Measurements from ENCODE around the gene NEDD8.

The NEDD8 gene

GRCh38 chr14:24232121-24232644, at the start of gene NEDD8:
Gene NEDD8 (minus strand): TSS chr14:24232367. CDS start chr14:24232267, 100 bp downstream.
- peak; percentile 85 for DNase-seq

- no peak for DNase-seq
Measured at GRCh38 chr14:24281636-24282035, 49.5 kb upstream of the NEDD8 start.

- no peak for DNase-seq
Measured at GRCh38 chr14:24280797-24281460, 48.8 kb upstream of the NEDD8 start.

GRCh38 chr14:24279301-24280186, 47.4 kb upstream of the NEDD8 start:
- no peak for DNase-seq

GRCh38 chr14:24278424-24278823, 46.3 kb upstream of the NEDD8 start:
- no peak for DNase-seq

- DNase-seq = no peak
Measured at GRCh38 chr14:24277606-24278321, 45.6 kb upstream of the NEDD8 start.

- DNase-seq = no peak
Measured at GRCh38 chr14:24277071-24277470, 44.9 kb upstream of the NEDD8 start.

- no peak for DNase-seq
Measured at GRCh38 chr14:24274101-24274543, 42.0 kb upstream of the NEDD8 start.

GRCh38 chr14:24273422-24273998, 41.3 kb upstream of the NEDD8 start:
- DNase-seq = peak; percentile 54

- DNase-seq = no peak
Measured at GRCh38 chr14:24272467-24272866, 40.3 kb upstream of the NEDD8 start.

GRCh38 chr14:24271834-24272263, 39.7 kb upstream of the NEDD8 start:
- DNase-seq = no peak

GRCh38 chr14:24271134-24271833, 39.1 kb upstream of the NEDD8 start, which contains the start of gene RABGGTA:
Gene RABGGTA (minus strand): TSS chr14:24271597. CDS start chr14:24271115, 482 bp downstream.
- peak; percentile 84 for DNase-seq

- DNase-seq = peak; percentile 51
Measured at GRCh38 chr14:24270537-24271133, 38.5 kb upstream of the NEDD8 start.

- DNase-seq = no peak
Measured at GRCh38 chr14:24269910-24270536, 37.9 kb upstream of the NEDD8 start.

- no peak for DNase-seq
Measured at GRCh38 chr14:24269368-24269767, 37.2 kb upstream of the NEDD8 start.

- DNase-seq = no peak
Measured at GRCh38 chr14:24268225-24268624, 36.1 kb upstream of the NEDD8 start.

- no peak for DNase-seq
Measured at GRCh38 chr14:24267516-24267915, 35.3 kb upstream of the NEDD8 start.

GRCh38 chr14:24266344-24267244, 34.4 kb upstream of the NEDD8 start:
- DNase-seq = no peak

GRCh38 chr14:24264298-24264697, 32.1 kb upstream of the NEDD8 start:
- no peak for DNase-seq

- DNase-seq = no peak
Measured at GRCh38 chr14:24263848-24264247, 31.7 kb upstream of the NEDD8 start.
